Measurements from ENCODE around the gene UBASH3B. TPM values are rescaled to one million over a fixed set of nuclear protein-coding genes. Genes with fewer than 3 reads are reported as not detected.

The UBASH3B gene
- total RNA-seq, 1 donor from 2014 or later = 8.5 TPM

DNA sequence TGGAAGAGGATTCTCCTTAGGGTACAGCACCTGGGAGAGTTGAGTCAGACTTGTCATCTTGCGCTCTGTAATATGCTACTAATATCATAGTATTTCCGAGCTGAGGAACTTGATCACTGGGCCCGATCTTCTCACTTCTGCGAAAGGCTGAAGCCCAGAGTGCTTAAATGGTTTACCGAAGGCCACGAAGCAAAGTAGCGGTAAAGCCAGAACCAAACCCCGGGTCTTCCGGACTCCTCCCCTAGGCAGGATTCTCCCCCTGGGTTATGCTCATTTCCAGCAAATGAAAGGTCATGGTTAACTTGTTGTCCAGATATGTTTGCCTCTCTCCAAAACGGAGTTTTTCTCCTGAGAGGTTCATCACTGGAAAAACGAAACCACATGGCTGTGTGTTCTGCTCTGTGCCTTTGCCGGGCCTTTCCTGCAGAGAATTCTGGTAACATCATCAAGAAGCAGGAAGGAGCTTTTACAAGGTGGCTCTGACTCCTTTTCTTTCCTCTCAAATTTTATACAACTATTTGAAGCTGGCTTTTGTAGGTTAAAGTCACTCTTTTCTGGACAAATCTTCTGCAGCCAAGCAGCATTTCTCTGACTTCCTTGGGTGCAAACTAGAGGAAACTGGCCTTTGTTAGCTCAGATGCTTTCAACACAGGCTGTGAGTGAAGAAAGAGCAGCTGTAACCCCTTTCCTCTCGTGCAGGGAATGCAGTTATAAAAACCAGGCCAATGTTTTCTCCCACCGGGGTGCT, 35.5 kb downstream of the UBASH3B start:
- Histone ChIP-seq H3K4me3 (peak overlapping the region in 1 of 2 donors; percentile 33), H3K4me1 (no peaks in the 10 kb centered on the region), H3K27ac (peak overlapping the region in 1 of 2 donors; percentile 6), H3K9me3 (no peaks in the 10 kb centered on the region), H3K27me3 (no peaks in the 10 kb centered on the region), H3K36me3 (no peaks in the 10 kb centered on the region)
- DNase-seq (ENCODE audit: low spot score in 2 of 2) = no peak
- intact Hi-C loops (cut with DNase I) = no loop called here
- TF ChIP-seq CTCF (IDR thresholded peaks at IDR 0.05) = no peak

DNA sequence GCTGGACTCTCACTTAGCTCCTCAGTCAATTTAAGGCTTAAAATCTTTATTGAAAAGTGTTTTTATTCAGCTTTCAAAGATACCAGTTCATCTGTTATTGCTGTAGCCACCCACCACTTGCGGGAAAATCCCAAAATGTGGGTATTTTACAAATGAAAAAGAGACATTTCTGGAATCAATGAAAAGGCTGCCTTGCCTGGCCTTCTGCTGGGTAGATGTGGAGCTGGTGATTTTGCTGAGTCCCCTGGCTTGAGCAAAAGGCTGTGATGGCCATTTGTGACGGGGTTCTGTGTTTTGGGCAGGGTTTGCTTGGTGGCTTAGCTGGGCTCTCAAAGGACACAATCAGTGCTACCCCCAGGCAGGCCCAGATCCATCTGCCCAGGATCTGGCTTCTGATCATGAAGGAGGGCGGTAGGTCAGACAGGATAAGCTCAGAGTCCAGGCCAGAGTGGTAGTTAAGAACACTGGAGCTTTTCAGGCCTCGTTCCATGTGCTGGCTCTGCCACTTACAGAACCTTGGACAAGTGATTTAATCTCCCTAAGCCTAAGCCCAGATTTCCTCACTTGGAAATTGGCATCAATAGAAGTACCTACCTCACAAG, 36.1 kb downstream of the UBASH3B start:
- H3K27ac ChIP-seq = peak overlapping the region in 1 of 2 donors; percentile 6
- intact Hi-C loops (cut with DNase I) = no loop called here

DNA sequence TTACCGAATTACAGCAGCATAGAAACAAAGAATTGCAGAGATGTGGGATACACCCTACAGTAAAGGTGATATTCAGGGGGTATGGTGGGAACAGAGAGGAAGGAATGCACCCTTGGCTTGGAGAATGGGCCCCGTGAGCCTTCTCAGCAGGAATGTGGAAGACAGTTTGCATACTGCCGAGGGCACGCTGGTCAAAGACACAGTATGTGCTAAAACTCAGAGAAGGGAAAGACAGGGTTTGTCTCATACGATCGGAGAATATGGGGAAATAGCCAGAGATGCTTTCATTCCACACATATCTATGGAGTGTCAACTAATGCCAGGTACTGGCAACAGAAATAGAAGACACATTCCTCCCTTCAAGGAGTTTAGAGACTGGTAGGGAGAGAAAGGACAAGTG, 36.9 kb downstream of the UBASH3B start:
- Histone ChIP-seq H3K4me1 (no peaks in the 10 kb centered on the region), H3K27ac (no peak overlapping the region), H3K36me3 (no peaks in the 10 kb centered on the region), H3K9me3 (no peaks in the 10 kb centered on the region), H3K4me3 (no peak overlapping the region), H3K27me3 (no peaks in the 10 kb centered on the region)
- intact Hi-C loops (cut with DNase I) = no loop called here
- TF ChIP-seq CTCF (IDR thresholded peaks at IDR 0.05) = no peak
- DNase-seq (ENCODE audit: low spot score in 2 of 2) = no peak

More for the DNA sequence above, 36.1 kb downstream of the UBASH3B start:
- no peaks in the 10 kb centered on the region for H3K27me3 ChIP-seq
- no peaks in the 10 kb centered on the region for H3K36me3 ChIP-seq
- no peak for TF ChIP-seq CTCF (IDR thresholded peaks at IDR 0.05)
- H3K9me3 ChIP-seq = no peaks in the 10 kb centered on the region
- no peak overlapping the region for H3K4me3 ChIP-seq
- DNase-seq (ENCODE audit: low spot score in 2 of 2) = no peak
- no peaks in the 10 kb centered on the region for H3K4me1 ChIP-seq

GRCh38 chr11:122695076-122695615, 39.6 kb downstream of the UBASH3B start:
- intact Hi-C loops (cut with DNase I) = no loop called here
- DNase-seq (ENCODE audit: low spot score in 2 of 2) = no peak
- no peaks in the 10 kb centered on the region for H3K9me3 ChIP-seq
- H3K27ac ChIP-seq = no peak overlapping the region
- H3K36me3 ChIP-seq = no peaks in the 10 kb centered on the region
- H3K4me1 ChIP-seq = no peaks in the 10 kb centered on the region
- no peak overlapping the region for H3K4me3 ChIP-seq
- H3K27me3 ChIP-seq = no peaks in the 10 kb centered on the region
- TF ChIP-seq CTCF (IDR thresholded peaks at IDR 0.05) = no peak

DNA sequence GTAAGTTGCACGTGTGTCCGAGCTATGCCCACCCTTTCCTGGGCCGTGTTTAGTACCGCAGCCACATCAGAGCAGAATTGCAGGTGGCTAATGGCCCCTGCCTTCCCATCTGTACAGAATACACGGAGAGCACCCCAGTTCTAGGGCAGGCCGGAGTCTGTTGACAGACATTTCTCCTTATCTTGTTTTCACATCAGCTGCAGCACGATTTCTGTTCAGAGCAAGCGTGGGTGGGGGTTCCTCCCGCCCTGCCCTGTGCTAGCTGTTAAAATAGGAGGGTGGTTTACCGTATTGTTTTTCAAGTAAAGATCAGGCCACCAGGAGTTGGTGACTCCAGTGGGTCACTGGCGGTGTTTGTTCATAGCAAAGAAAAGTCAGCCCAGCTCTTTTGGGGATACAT, 41.1 kb downstream of the UBASH3B start:
- TF ChIP-seq CTCF (IDR thresholded peaks at IDR 0.05) = no peak
- intact Hi-C loops (cut with DNase I) = no loop called here
- H3K9me3 ChIP-seq = no peaks in the 10 kb centered on the region
- H3K4me3 ChIP-seq = no peak overlapping the region
- H3K27me3 ChIP-seq = no peaks in the 10 kb centered on the region
- no peaks in the 10 kb centered on the region for H3K4me1 ChIP-seq
- no peak overlapping the region for H3K27ac ChIP-seq
- no peak for DNase-seq (ENCODE audit: low spot score in 2 of 2)
- H3K36me3 ChIP-seq = no peaks in the 10 kb centered on the region
